GM23338 (cell line): ENCODE results near the gene DDI2.

Experiments
- EZH2 ChIP-seq: fragments of 200-600 bp; sonication (generic); IDR thresholded peaks from one replicate; pipeline ENCODE4 v1.8.0; 2017; ENCODE audit warnings: antibody characterized with exemption, mild to moderate bottlenecking, low read depth; ENCODE audit not compliant: unreplicated experiment
- POLR2AphosphoS5 ChIP-seq: IDR thresholded peaks from 2 replicates; pipeline ENCODE4 v1.6.1; 2016; ENCODE audit warnings: antibody characterized with exemption, low read depth
- TF ChIP-seq, protein P1 (sequence below), 2 experiments: fragments of 200-600 bp in 1 of 2; sonication (generic) in 1 of 2; conservative IDR thresholded peaks; 2 replicates each; pipeline versions ENCODE4 v1.5.1 to v1.6.1; 2016 to 2017; ENCODE audit warnings: antibody characterized with exemption in 2 of 2, low read depth in 2 of 2, mild to moderate bottlenecking in 2 of 2, moderate library complexity in 1 of 2
- TF ChIP-seq, protein P2 (sequence below): IDR thresholded peaks from one replicate; pipeline ENCODE4 v1.6.1; 2018; ENCODE audit warnings: antibody characterized with exemption; ENCODE audit not compliant: unreplicated experiment

DNA sequence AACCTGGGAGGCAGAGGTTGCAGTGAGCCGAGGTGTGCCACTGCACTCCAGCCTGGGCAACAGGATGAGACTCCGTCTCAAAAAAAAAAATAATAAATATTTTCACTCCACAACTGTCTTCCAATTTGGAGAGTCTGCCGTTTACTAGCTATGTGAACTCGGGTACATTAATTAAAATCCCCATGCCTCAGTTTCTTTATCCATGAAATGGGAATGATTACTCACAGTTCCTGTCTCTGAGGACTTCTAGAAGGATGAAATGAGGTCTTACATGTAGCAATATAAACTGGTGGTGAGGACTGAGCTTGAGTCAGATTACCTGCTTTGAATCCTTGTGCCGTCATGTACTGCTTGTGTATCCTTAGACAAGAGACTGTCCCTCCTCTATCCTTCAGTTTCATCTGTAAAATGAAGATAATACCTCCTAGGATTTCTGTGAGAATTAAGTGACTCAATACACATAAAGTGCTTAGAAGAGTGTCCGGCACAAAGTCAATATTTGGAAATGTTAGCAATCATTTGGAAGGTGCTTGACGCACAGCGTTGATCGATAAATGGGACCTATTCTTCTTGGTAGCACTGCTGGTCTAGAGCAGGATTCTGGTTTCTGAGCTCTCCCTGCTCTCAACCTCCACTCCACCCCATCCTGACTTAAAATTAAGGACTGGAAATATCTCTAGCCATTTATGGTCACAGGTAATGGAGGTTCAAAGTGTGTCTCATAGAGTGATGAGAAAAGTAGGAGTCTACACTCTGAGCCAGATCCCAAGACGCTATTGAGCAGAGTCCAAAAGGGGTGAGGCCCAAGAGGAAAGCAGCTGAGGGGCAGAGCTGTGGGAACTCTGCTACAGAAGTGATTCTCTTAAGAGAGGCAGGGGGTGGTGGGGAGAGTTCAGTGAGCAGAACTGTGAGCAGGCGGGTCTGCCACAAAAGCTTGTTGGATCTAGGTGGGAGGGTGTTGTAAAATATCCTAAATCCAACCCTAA is 11.6 kb upstream of the DDI2 start:
- TF ChIP-seq, protein P1, sequence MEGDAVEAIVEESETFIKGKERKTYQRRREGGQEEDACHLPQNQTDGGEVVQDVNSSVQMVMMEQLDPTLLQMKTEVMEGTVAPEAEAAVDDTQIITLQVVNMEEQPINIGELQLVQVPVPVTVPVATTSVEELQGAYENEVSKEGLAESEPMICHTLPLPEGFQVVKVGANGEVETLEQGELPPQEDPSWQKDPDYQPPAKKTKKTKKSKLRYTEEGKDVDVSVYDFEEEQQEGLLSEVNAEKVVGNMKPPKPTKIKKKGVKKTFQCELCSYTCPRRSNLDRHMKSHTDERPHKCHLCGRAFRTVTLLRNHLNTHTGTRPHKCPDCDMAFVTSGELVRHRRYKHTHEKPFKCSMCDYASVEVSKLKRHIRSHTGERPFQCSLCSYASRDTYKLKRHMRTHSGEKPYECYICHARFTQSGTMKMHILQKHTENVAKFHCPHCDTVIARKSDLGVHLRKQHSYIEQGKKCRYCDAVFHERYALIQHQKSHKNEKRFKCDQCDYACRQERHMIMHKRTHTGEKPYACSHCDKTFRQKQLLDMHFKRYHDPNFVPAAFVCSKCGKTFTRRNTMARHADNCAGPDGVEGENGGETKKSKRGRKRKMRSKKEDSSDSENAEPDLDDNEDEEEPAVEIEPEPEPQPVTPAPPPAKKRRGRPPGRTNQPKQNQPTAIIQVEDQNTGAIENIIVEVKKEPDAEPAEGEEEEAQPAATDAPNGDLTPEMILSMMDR (conservative IDR thresholded peaks at IDR 0.05; ENCODE audit: low read depth in 2 of 2) = no peak
- TF ChIP-seq, protein P2, sequence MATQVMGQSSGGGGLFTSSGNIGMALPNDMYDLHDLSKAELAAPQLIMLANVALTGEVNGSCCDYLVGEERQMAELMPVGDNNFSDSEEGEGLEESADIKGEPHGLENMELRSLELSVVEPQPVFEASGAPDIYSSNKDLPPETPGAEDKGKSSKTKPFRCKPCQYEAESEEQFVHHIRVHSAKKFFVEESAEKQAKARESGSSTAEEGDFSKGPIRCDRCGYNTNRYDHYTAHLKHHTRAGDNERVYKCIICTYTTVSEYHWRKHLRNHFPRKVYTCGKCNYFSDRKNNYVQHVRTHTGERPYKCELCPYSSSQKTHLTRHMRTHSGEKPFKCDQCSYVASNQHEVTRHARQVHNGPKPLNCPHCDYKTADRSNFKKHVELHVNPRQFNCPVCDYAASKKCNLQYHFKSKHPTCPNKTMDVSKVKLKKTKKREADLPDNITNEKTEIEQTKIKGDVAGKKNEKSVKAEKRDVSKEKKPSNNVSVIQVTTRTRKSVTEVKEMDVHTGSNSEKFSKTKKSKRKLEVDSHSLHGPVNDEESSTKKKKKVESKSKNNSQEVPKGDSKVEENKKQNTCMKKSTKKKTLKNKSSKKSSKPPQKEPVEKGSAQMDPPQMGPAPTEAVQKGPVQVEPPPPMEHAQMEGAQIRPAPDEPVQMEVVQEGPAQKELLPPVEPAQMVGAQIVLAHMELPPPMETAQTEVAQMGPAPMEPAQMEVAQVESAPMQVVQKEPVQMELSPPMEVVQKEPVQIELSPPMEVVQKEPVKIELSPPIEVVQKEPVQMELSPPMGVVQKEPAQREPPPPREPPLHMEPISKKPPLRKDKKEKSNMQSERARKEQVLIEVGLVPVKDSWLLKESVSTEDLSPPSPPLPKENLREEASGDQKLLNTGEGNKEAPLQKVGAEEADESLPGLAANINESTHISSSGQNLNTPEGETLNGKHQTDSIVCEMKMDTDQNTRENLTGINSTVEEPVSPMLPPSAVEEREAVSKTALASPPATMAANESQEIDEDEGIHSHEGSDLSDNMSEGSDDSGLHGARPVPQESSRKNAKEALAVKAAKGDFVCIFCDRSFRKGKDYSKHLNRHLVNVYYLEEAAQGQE = no peak
- TF ChIP-seq EZH2 (no peak), POLR2AphosphoS5 (no peak)
